ENCODE data around the gene SLC38A8.

Gene SLC38A8

DNA sequence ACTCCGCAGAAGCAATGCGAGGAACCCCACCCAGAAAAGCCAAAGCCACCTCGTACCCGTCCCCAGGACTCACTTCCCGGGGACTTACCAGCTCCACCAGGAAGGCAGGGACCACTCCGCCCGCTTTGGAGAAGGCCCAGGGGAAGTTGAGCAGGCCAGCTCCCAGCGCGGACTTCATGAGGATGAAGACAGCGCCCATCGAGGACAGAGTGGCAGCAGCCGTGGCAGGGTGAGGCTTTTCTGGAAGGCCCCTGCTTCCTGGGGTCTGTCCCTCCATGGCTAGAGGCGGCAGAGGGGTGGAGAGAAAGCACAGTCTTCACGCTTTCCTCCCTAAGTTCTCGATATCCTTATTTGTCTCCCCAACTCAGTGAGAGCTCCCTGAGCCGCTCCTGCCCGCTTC, 714 bp downstream of the SLC38A8 start:
- TF ChIP-seq, protein P1, sequence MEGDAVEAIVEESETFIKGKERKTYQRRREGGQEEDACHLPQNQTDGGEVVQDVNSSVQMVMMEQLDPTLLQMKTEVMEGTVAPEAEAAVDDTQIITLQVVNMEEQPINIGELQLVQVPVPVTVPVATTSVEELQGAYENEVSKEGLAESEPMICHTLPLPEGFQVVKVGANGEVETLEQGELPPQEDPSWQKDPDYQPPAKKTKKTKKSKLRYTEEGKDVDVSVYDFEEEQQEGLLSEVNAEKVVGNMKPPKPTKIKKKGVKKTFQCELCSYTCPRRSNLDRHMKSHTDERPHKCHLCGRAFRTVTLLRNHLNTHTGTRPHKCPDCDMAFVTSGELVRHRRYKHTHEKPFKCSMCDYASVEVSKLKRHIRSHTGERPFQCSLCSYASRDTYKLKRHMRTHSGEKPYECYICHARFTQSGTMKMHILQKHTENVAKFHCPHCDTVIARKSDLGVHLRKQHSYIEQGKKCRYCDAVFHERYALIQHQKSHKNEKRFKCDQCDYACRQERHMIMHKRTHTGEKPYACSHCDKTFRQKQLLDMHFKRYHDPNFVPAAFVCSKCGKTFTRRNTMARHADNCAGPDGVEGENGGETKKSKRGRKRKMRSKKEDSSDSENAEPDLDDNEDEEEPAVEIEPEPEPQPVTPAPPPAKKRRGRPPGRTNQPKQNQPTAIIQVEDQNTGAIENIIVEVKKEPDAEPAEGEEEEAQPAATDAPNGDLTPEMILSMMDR (IDR thresholded peaks at IDR 0.05; ENCODE audit: low read depth, low read length) = no peak

DNA sequence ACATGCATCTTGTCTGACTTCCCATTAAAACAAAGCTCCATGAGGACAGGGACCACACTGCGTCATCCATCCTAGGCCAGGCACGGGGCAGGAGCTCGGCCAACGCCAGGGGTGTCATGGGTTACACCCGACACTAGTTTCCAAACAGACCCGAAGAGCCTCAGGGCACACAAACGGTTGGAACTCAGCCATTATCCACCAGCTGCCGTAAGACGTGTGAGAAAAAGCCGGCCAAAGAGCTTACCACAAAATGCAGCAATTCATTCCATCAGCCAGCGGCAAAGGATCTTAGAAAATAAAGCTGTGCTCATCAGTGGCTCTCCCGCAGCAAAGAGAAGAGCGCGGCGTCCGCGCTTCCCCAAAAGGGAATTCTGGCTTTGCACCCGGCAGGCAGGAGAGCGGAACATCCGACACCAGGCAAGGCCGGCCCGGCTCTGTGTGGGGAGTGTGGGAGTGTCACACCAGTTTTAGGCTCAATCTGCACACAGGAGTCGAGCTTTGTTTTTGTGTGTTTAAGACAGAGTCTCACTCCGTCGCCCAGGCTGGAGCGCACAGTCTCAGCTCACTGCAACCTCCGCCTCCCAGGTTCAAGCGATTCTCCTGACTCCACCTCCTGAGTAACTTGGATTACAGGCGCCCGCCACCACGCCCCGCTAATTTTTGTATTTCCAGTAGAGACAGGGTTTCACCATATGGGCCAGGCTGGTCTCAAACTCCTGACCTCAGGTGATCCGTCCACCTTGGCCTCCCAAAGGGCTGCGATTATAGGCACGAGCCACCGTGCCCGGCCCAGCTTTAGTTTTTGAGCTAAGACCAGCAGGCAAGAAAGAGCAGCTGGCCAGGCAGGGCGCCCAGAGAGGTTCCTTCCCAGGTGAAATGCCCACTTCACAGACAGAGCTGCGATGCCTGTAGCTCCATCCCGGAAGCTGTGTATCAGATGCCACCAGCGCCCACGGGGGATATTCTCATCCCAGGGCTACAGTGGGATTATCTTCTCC, 1.5 kb downstream of the SLC38A8 start:
- DNase-seq (ENCODE audit: low read depth in 2 of 2) = peak; percentile 48 to 49
- no peak overlapping the region for H3K4me3 ChIP-seq (replicated peaks in 1 of 2; ENCODE audit: low read depth in 2 of 2, low read length in 2 of 2)
- TF ChIP-seq, protein P1 (IDR thresholded peaks at IDR 0.05; ENCODE audit: low read depth, low read length) = no peak

More for the DNA sequence above, 714 bp downstream of the SLC38A8 start:
- DNase-seq (ENCODE audit: low read depth in 2 of 2) = no peak
- no peak overlapping the region for H3K4me3 ChIP-seq (replicated peaks in 1 of 2; ENCODE audit: low read depth in 2 of 2, low read length in 2 of 2)

DNA sequence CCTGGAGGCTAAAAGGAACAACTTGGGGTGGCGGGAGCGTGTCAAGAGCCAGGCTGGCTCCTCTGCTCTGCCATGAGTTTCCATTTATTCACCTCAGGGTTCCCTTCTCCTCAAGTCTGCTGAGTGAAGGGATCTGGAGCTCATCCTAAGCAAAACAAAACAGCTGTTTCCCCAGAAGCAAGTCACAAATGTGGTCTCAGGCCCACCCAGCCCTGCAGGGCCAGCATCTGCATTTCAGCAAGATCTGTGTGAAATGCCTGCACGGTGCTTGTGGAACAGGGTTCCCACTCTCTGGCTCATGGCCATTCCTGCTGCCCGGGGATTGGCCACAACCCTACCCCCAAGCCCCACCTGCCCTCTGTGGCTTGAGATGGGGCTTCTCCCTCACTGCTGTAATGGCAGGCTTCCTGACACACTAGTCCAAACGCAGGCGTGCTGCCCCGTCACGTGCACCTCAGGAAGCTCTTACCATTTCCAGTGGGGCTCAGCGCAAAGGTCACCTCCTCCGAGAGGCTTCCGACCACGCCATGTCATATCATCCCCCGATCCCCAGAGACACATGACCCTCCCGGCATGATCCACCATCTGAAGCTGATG, 2.3 kb downstream of the SLC38A8 start:
- no peak for DNase-seq (ENCODE audit: low read depth in 2 of 2)
- TF ChIP-seq, protein P1 (IDR thresholded peaks at IDR 0.05; ENCODE audit: low read depth, low read length) = no peak
- no peak overlapping the region for H3K4me3 ChIP-seq (replicated peaks in 1 of 2; ENCODE audit: low read depth in 2 of 2, low read length in 2 of 2)

DNA sequence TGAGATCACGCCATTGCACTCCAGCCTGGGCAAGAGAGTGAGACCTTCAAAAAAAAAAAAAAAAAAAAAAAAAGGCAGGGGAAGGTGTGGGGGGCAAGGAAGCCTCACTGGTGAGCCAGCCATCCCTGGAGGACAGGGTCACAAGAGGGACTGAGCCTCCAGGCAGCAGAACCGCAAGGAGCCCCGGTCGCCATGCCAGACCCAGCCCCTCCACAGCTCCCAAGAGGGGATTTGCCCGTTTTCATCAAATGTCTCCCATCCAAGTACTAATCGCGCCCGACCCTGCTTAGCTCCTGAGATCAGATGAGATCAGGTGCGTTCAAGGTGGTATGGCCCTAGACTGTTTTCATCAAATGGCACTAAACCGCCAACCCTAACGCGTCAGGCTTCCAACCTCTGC, 2.9 kb downstream of the SLC38A8 start:
- no peak overlapping the region for H3K4me3 ChIP-seq (replicated peaks in 1 of 2; ENCODE audit: low read depth in 2 of 2, low read length in 2 of 2)
- TF ChIP-seq, protein P1 (IDR thresholded peaks at IDR 0.05; ENCODE audit: low read depth, low read length) = no peak
- no peak for DNase-seq (ENCODE audit: low read depth in 2 of 2)

DNA sequence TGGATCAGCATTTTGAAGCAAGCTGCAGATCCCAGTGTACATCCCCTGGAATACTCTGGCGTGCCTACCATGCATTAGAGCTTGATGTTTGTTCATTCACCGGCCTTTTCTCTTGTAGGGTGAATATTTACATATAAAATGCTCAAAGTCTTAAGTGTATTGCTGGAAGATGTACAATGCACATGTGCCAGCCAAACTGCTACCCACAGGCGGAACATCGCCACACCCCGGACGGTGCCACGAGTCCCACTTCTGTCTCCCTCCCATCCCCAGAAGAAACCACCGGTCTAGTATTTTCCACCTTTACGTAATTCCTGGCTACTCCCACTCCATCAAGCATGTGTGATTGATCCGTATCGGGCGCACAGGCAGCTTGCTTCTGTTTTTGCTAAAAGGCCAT, 4.1 kb downstream of the SLC38A8 start:
- TF ChIP-seq, protein P1 (IDR thresholded peaks at IDR 0.05; ENCODE audit: low read depth, low read length) = no peak
- H3K4me3 ChIP-seq (replicated peaks in 1 of 2; ENCODE audit: low read depth in 2 of 2, low read length in 2 of 2) = no peak overlapping the region
- no peak for DNase-seq (ENCODE audit: low read depth in 2 of 2)

DNA sequence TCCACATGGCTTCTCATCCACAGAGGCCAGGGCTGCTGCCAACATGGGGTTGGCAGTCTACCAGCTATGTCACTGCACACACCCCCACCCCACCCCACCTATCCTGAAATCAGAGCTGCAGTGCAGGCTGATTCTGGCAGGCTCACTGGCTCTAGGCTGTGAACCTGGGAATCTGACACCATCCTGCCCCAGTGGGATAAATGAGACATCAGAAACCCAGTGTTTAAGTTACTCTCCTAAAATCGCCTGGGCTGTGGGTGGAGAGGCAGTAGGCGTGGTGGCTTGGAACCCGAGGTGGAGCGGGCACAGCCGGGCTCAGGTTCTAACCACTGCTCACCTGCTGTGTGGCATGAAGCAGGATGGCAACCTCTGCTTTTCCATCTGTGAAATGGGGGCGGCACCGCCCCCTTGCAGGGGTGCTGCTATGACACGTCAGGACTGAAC, 5.6 kb downstream of the SLC38A8 start:
- TF ChIP-seq, protein P1 (IDR thresholded peaks at IDR 0.05; ENCODE audit: low read depth, low read length) = no peak
- H3K4me3 ChIP-seq (replicated peaks in 1 of 2; ENCODE audit: low read depth in 2 of 2, low read length in 2 of 2) = no peak overlapping the region
- no peak for DNase-seq (ENCODE audit: low read depth in 2 of 2)
